ENCODE results near the gene PHACTR1.

The PHACTR1 gene

GRCh38 chr6:12779772-12780171, 63.2 kb downstream of the PHACTR1 start:
- DNase-seq (ENCODE audit: low read depth in 1 of 2, low spot score in 1 of 2): no peak
- Histone ChIP-seq H3K4me3 (replicated peaks; ENCODE audit: insufficient read depth, low read length) (no peak overlapping the region), H3K27me3 (ENCODE audit: insufficient read depth, poor library complexity, severe bottlenecking) (no peaks in the 10 kb centered on the region), H3K27ac (replicated peaks) (no peak overlapping the region)
- TF ChIP-seq CTCF (IDR thresholded peaks at IDR 0.05; ENCODE audit: insufficient read depth, low read length) (no peak), POLR2AphosphoS5 (IDR thresholded peaks at IDR 0.05; ENCODE audit: low read depth) (no peak), GABPA (IDR thresholded peaks at IDR 0.05; ENCODE audit: low read depth) (no peak), SPI1 (IDR thresholded peaks at IDR 0.05; ENCODE audit: borderline replicate concordance, low read depth) (no peak), REST (IDR thresholded peaks at IDR 0.05; ENCODE audit: insufficient replicate concordance, low read depth) (no peak)

DNA sequence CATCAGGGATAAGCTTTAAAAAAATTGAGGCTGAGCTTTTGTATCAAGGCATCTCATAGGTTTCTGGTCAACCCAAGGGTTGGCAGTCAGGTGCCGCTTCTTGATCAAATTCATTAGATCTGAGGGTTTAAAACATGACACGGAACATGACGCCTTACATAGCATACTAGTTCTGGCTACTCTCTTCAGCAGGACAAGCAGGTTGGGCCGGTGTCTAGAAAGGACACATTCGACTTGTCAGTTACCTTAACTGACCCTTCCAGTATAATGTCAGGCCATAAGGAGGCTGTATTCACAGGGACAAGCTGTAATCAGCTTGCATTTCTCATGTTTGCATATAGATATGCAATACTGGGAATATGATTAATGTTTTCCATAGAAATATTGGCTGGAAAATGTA, 65.6 kb downstream of the PHACTR1 start:
- no peak overlapping the region for H3K27ac ChIP-seq (replicated peaks)
- TF ChIP-seq GABPA (IDR thresholded peaks at IDR 0.05; ENCODE audit: low read depth): no peak
- no peak for TF ChIP-seq CTCF (IDR thresholded peaks at IDR 0.05; ENCODE audit: insufficient read depth, low read length)
- TF ChIP-seq SPI1 (IDR thresholded peaks at IDR 0.05; ENCODE audit: borderline replicate concordance, low read depth): no peak
- no peak for TF ChIP-seq REST (IDR thresholded peaks at IDR 0.05; ENCODE audit: insufficient replicate concordance, low read depth)
- TF ChIP-seq POLR2AphosphoS5 (IDR thresholded peaks at IDR 0.05; ENCODE audit: low read depth): no peak
- H3K4me3 ChIP-seq (replicated peaks; ENCODE audit: insufficient read depth, low read length): no peak overlapping the region
- peaks cover 1% of the 10 kb centered on the region for H3K27me3 ChIP-seq (ENCODE audit: insufficient read depth, poor library complexity, severe bottlenecking)
- DNase-seq (ENCODE audit: low read depth in 1 of 2, low spot score in 1 of 2): no peak

DNA sequence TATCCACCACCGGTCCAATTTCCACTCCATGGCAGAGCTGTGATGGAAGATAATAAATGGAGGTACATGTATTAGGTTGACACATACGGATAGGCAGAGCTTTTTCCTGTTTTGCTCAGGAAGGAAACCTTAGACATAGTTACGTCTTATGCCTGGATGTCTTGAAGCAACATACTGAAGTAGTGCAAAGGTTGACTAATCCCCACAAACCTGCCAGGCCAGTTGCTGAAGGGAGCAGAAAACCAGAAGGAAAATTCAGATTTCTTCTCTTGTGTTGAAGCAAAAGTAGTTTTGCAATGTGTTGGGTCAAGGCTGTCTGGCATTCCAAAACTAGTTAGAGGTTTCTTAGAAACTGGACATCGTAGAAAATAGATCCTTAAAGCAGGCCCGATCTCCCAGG, 68.7 kb downstream of the PHACTR1 start:
- H3K27ac ChIP-seq (replicated peaks): no peak overlapping the region
- no peak overlapping the region for H3K4me3 ChIP-seq (replicated peaks; ENCODE audit: insufficient read depth, low read length)
- TF ChIP-seq CTCF (IDR thresholded peaks at IDR 0.05; ENCODE audit: insufficient read depth, low read length) (no peak), POLR2AphosphoS5 (IDR thresholded peaks at IDR 0.05; ENCODE audit: low read depth) (no peak), REST (IDR thresholded peaks at IDR 0.05; ENCODE audit: insufficient replicate concordance, low read depth) (no peak), SPI1 (IDR thresholded peaks at IDR 0.05; ENCODE audit: borderline replicate concordance, low read depth) (no peak), GABPA (IDR thresholded peaks at IDR 0.05; ENCODE audit: low read depth) (no peak)
- no peak for DNase-seq (ENCODE audit: low read depth in 1 of 2, low spot score in 1 of 2)
- peaks cover 2% of the 10 kb centered on the region for H3K27me3 ChIP-seq (ENCODE audit: insufficient read depth, poor library complexity, severe bottlenecking)
